Epithelial cell of proximal tubule (primary cell): ENCODE measurements around the gene ACTRT2. TPM values are rescaled to one million over a fixed set of nuclear protein-coding genes. Genes with fewer than 3 reads are reported as not detected.

ENCODE experiments used
- DNase-seq: peaks from one replicate; pipeline ENCODE4 v3.0.0-alpha.2; 2011; ENCODE audit warnings: low read depth
- H3K4me3 ChIP-seq: 2 replicates; pipeline ENCODE4 v1.5.1; 2011; ENCODE audit warnings: low read depth, mild to moderate bottlenecking, low read length
- total RNA-seq: library from RNA; depleted of rRNA; stranded (reverse); fragments of >200 nt; gene quantifications from 2 replicates; pipeline ENCODE4 v1.2.3, GENCODE V29; 2015
- TF ChIP-seq, protein P1 (sequence below): conservative IDR thresholded peaks from 2 replicates; pipeline ENCODE4 v1.5.1; 2012; ENCODE audit warnings: low read depth, mild to moderate bottlenecking, low read length

ACTRT2 gene
- total RNA-seq, 1 donor from 2014 or later = not detected

- no peak overlapping the region for H3K4me3 ChIP-seq
- no peak for DNase-seq
- TF ChIP-seq, protein P1, sequence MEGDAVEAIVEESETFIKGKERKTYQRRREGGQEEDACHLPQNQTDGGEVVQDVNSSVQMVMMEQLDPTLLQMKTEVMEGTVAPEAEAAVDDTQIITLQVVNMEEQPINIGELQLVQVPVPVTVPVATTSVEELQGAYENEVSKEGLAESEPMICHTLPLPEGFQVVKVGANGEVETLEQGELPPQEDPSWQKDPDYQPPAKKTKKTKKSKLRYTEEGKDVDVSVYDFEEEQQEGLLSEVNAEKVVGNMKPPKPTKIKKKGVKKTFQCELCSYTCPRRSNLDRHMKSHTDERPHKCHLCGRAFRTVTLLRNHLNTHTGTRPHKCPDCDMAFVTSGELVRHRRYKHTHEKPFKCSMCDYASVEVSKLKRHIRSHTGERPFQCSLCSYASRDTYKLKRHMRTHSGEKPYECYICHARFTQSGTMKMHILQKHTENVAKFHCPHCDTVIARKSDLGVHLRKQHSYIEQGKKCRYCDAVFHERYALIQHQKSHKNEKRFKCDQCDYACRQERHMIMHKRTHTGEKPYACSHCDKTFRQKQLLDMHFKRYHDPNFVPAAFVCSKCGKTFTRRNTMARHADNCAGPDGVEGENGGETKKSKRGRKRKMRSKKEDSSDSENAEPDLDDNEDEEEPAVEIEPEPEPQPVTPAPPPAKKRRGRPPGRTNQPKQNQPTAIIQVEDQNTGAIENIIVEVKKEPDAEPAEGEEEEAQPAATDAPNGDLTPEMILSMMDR = no peak
These were observed 21.7 kb upstream of the ACTRT2 start for GRCh38 chr1:2999571-2999970.

GRCh38 chr1:3000214-3000613 is 21.1 kb upstream of the ACTRT2 start:
- TF ChIP-seq, protein P1 = no peak
- no peak for DNase-seq
- no peak overlapping the region for H3K4me3 ChIP-seq

DNA sequence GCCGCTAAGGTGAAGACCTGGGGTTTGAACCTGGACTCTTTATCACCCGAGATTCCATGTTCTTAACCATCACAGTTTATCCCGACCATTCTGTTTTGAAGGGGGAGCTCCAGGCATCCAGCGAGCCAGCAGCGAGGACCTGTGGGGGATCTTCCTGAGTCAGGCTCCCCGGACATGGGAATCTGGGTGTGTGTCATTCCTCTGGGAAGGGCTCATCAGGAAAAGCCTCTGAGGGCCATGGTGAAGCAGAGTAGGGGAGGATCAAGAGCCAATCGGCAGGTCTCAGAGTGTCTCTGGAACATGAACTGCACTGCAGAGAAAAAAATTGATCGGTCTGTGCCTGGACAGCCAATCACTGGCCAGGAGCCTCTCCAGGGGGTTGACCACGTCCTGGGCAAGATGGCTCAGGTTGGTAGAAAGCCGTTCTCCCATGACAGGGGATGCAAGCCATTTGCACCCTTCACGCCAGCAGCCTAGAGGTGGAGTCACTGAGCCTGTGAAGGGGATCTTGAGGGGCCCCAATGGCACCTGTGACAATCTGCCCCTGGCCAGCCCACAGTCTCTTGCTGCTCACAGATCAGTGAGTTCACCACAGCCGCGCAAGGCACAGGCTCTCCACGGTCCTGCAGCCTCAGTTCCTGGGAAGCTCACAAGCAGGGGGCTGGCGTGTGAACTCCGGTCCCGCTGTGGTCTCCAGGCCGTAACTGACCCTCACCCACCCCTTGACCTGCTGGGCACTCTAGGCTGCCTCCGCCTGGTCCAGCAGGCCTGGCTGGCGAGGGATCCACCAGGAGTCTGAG is 20.4 kb upstream of the ACTRT2 start:
- TF ChIP-seq, protein P1 = no peak
- DNase-seq = no peak
- H3K4me3 ChIP-seq = no peak overlapping the region

DNA sequence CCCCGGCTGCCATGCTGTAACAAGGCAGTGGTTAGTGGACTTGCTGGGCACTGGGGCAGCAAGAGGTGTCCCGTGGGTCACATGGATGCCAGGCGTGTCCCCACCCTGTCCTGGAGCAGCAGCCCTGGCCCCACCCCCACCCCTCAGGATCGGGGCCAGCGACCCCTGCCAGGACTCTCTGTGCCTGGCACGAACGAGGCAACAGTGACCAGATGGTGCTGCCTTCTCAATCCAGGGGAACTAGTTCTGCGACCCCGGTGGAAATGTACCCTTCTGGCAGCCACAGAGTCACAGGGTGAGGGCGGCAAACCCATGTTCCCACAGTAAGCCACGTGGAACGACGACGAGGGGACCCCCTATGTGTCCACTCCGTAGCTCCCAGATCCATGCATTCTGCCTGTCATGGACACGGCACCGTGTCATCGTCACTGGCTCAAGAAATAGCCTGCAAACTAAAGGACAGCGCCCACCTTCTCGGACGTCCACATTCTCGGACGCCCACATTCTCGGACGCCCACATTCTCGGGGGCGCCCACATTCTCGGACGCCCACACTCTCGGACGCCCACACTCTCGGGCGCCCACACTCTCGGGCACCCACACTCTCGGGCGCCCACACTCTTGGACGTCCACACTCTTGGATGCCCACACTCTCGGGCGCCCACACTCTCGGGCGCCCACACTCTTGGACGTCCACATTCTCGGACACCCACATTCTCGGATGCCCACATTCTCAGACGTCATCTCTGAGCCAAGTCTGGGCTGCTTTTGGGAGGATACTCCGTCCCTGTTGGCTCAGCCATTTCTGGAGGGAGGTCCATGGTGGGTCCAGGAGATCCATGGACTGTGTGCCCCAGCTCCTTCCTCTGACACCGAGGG is 19.6 kb upstream of the ACTRT2 start:
- no peak for DNase-seq
- TF ChIP-seq, protein P1 = no peak
- H3K4me3 ChIP-seq = no peak overlapping the region

GRCh38 chr1:3002349-3003038 is 18.8 kb upstream of the ACTRT2 start:
- TF ChIP-seq, protein P1 = no peak
- no peak overlapping the region for H3K4me3 ChIP-seq
- DNase-seq = no peak

GRCh38 chr1:3003039-3003940 is 18.0 kb upstream of the ACTRT2 start:
- no peak overlapping the region for H3K4me3 ChIP-seq
- TF ChIP-seq, protein P1 = no peak
- no peak for DNase-seq
